ENCODE measurements around the gene SLAMF1. TPM values are rescaled to one million over a fixed set of nuclear protein-coding genes. Genes with fewer than 3 reads are reported as not detected.

The SLAMF1 gene
- total and polyA plus RNA-seq, 9 donors: 0.04 to 0.07 (median 0.05) TPM; not detected in 6

DNA sequence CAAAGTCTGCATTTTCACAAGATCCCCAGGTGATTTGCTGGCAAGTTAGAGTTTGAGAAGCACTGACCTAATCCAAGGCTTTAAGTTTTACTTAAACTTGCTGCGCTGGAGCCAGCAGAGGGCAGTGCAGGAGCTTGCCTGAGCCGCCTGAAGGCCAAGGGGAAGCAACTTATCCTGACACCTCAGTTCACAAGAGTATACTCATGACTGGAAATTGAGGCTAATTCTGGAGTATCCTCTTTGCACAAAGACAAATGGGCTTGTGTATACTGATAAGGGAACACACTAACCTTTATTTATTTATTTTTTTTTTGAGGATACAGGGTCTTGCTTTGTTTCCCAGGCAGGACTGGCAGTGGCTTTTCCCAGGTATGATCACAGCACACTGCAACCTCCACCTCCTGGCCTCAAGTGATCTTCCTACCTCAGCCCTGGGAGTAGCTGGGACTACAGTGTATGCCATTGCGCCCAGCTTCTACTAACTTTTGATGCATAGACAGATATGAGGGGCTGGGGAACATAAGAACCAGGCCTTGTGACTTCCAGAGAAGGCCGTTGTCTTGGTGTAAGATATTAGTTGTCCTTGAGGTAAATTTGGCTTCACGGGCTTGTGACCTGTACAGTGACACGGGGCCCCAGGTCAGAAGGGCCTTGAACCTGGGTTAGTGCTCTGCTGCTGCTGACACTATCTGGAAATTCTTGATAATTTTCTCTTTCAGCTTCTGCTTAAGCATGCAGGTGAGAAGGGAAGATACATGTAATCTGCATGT is 29.0 kb upstream of the SLAMF1 start:
- DNase-seq: peak; percentile 74
- Histone ChIP-seq H3K9me3 (replicated peaks; ENCODE audit: control insufficient read depth, low read depth, low read length) (no peaks in the 10 kb centered on the region), H3K27ac (ENCODE audit: low read length) (no peak overlapping the region), H3K4me1 (ENCODE audit: control insufficient read depth, insufficient read depth, low read length) (no peaks in the 10 kb centered on the region), H3K27me3 (ENCODE audit: control insufficient read depth, insufficient read depth, low read length) (peaks cover 2% of the 10 kb centered on the region), H3K36me3 (ENCODE audit: control insufficient read depth, insufficient read depth, low read length) (no peaks in the 10 kb centered on the region), H3K4me3 (ENCODE audit: low read length) (no peak overlapping the region)
- WGBS (ENCODE audit: insufficient coverage): 83% methylated on average over 3 of the region's 6 CpGs

DNA sequence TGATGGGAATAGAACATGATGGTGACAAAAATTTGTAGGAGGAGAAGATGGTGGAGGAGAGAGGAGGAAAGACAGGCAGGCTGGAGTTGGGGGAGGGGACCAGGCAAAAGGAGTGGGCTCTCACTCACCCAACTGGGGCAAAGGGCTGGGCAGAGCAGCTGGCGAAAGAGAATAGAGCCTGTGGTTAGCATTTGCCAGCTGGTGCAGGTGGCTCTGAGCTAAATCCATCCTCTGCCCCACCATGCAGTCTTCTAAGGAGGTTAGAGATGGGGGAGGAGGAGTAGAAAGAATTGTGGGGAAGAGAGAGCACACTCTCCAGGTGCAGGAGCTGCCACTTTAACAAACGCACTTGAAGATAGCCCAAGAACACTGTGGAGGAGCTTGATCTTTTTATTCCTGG is 27.6 kb upstream of the SLAMF1 start:
- WGBS (ENCODE audit: insufficient coverage): 33% methylated on average over 1 of the region's 2 CpGs
- peaks cover 2% of the 10 kb centered on the region for H3K27me3 ChIP-seq (ENCODE audit: control insufficient read depth, insufficient read depth, low read length)
- H3K4me3 ChIP-seq (ENCODE audit: low read length): no peak overlapping the region
- no peak for DNase-seq
- no peak overlapping the region for H3K27ac ChIP-seq (ENCODE audit: low read length)
- H3K4me1 ChIP-seq (ENCODE audit: control insufficient read depth, insufficient read depth, low read length): no peaks in the 10 kb centered on the region
- no peaks in the 10 kb centered on the region for H3K36me3 ChIP-seq (ENCODE audit: control insufficient read depth, insufficient read depth, low read length)
- no peaks in the 10 kb centered on the region for H3K9me3 ChIP-seq (replicated peaks; ENCODE audit: control insufficient read depth, low read depth, low read length)

DNA sequence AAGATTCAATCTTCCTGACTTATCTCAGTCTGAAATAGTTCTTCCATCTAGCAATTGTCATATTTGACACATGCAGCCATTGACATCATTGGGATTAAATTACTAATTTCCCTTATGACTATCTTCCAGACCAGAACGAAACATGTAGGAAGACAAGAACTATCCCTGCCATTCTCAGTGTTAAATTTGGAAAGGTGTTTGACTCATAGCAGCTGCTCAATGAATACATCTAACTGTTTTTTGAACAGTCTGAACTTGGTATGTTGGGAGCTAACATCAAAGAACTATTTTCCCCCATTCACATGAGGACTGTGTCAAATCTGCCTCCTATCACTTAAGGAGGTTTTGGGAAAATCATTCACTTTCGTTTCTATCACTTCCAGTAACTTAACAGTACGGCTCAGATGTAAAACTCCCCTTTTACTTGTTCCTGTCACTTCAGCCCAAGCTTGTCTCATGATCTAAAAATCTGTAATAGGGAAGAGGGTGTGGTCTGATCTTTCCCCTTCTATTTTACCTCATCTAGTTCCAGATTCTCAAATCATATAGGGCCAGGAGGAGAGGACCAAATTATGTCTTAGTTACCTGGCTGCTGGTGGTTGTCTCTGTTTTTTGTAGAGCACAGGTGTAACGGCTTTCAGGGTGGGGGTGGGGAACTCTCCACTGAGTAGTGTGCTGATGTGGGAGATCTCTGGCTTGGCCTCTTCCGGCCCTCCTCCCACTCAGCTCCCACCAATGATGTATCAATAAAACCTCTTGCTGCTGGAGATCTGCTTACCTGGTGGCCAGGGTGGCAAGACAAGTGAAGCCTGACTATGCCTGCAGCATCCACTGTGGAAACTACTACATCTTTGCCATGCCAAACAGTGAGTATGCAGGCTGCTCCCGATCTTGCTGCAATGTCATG is 26.2 kb upstream of the SLAMF1 start:
- H3K27ac ChIP-seq (ENCODE audit: low read length): no peak overlapping the region
- no peak overlapping the region for H3K4me3 ChIP-seq (ENCODE audit: low read length)
- 50% methylated on average over 1 of the region's 6 CpGs for WGBS (ENCODE audit: insufficient coverage)
- H3K36me3 ChIP-seq (ENCODE audit: control insufficient read depth, insufficient read depth, low read length): no peaks in the 10 kb centered on the region
- H3K9me3 ChIP-seq (replicated peaks; ENCODE audit: control insufficient read depth, low read depth, low read length): no peaks in the 10 kb centered on the region
- DNase-seq: no peak
- no peaks in the 10 kb centered on the region for H3K4me1 ChIP-seq (ENCODE audit: control insufficient read depth, insufficient read depth, low read length)
- peaks cover 2% of the 10 kb centered on the region for H3K27me3 ChIP-seq (ENCODE audit: control insufficient read depth, insufficient read depth, low read length)

DNA sequence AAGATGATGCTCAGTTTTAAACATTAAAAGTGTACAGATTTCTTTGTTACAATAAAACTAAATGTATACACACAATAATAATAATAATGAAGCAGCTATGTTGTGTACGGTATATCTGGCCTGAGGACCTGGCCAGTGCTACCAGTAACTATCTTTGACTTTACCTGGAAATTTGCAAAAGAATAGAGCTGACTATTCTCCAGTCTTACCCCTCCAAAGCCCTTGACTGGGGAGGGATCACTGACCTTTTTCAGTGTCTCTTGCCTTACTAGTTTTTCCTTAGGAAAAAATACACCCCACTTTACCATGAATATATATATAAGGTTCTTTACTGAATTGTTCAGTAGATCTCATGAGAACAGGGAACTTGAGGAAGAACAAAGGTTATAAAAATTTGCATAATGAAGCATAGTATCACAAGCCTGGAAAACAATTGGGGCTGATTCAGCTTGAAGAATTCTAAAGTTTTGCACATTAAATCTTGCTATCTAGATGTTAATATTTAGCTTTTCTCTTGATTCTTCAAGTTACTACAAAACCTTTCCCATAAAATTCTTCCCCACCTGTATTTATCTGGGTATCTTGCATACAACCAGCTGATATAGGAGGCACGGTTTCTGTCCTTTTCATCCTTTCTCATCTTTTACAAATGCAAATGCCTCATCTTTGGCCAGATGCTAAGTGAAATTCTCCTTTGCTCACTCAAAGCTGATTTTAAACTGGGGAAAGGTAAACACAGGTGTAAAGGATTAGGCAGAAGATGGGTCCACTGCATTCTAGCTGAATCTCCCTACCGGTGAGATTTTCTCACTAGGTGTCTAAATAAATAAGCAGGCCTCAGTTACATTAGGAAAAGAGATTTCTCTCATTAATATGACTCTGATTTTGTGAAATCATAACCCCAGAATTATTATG is 25.0 kb upstream of the SLAMF1 start:
- DNase-seq: no peak
- H3K4me1 ChIP-seq (ENCODE audit: control insufficient read depth, insufficient read depth, low read length): no peaks in the 10 kb centered on the region
- H3K4me3 ChIP-seq (ENCODE audit: low read length): no peak overlapping the region
- WGBS (ENCODE audit: insufficient coverage): no CpG with 5 or more reads among the region's 3 CpGs
- no peaks in the 10 kb centered on the region for H3K27me3 ChIP-seq (ENCODE audit: control insufficient read depth, insufficient read depth, low read length)
- no peak overlapping the region for H3K27ac ChIP-seq (ENCODE audit: low read length)
- no peaks in the 10 kb centered on the region for H3K36me3 ChIP-seq (ENCODE audit: control insufficient read depth, insufficient read depth, low read length)
- no peaks in the 10 kb centered on the region for H3K9me3 ChIP-seq (replicated peaks; ENCODE audit: control insufficient read depth, low read depth, low read length)

DNA sequence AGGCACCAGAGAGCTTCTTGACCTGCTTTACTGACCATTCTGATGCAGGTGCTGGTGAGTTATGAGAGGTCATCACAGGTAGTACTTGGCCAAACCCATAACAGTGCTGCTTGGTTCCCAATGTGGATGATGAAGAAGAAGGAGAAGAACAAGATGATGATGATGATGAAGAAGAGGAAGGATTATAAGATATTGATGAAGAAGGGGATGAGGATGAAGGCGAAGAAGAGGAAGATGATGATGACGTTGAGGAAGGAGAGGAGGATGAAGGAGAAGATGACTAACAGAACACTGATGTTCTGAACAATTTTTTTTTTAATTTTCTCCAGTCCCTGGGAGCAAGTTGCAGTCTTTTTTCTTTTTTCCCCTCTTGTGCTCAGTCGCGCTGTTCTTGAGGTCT is 23.9 kb upstream of the SLAMF1 start:
- H3K36me3 ChIP-seq (ENCODE audit: control insufficient read depth, insufficient read depth, low read length): no peaks in the 10 kb centered on the region
- H3K4me1 ChIP-seq (ENCODE audit: control insufficient read depth, insufficient read depth, low read length): no peaks in the 10 kb centered on the region
- H3K27me3 ChIP-seq (ENCODE audit: control insufficient read depth, insufficient read depth, low read length): no peaks in the 10 kb centered on the region
- DNase-seq: no peak
- H3K9me3 ChIP-seq (replicated peaks; ENCODE audit: control insufficient read depth, low read depth, low read length): no peaks in the 10 kb centered on the region
- H3K4me3 ChIP-seq (ENCODE audit: low read length): no peak overlapping the region
- no peak overlapping the region for H3K27ac ChIP-seq (ENCODE audit: low read length)
- WGBS (ENCODE audit: insufficient coverage): 63% methylated on average over 1 of the region's 4 CpGs

- H3K27ac ChIP-seq (ENCODE audit: low read length): no peak overlapping the region
- no peaks in the 10 kb centered on the region for H3K9me3 ChIP-seq (replicated peaks; ENCODE audit: control insufficient read depth, low read depth, low read length)
- H3K4me3 ChIP-seq (ENCODE audit: low read length): no peak overlapping the region
- no CpG with 5 or more reads among the region's 20 CpGs for WGBS (ENCODE audit: insufficient coverage)
- no peaks in the 10 kb centered on the region for H3K27me3 ChIP-seq (ENCODE audit: control insufficient read depth, insufficient read depth, low read length)
- H3K36me3 ChIP-seq (ENCODE audit: control insufficient read depth, insufficient read depth, low read length): no peaks in the 10 kb centered on the region
- H3K4me1 ChIP-seq (ENCODE audit: control insufficient read depth, insufficient read depth, low read length): no peaks in the 10 kb centered on the region
- no peak for DNase-seq
These were observed 23.0 kb upstream of the SLAMF1 start for GRCh38 chr1:160669802-160670201.

DNA sequence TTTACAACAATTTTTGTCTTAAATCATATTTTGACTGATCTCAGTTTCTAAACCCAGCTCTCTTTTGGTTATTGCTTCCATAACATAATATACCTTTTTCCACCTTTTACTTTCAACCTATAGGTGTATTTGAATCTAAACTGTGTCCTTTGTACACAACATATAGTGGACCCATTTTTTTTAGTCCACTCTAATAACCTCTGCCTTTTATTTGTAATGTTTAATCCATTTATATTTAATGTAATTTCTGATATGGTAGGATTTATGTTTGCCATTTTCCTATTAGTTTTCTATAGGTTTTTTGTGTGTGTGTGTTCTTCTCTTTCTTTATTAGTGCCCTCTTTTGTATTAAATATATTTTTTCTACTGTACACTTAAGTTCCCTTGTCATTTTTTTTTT is 22.4 kb upstream of the SLAMF1 start:
- Histone ChIP-seq H3K36me3 (ENCODE audit: control insufficient read depth, insufficient read depth, low read length) (no peaks in the 10 kb centered on the region), H3K4me3 (ENCODE audit: low read length) (no peak overlapping the region), H3K4me1 (ENCODE audit: control insufficient read depth, insufficient read depth, low read length) (no peaks in the 10 kb centered on the region), H3K9me3 (replicated peaks; ENCODE audit: control insufficient read depth, low read depth, low read length) (no peaks in the 10 kb centered on the region), H3K27me3 (ENCODE audit: control insufficient read depth, insufficient read depth, low read length) (no peaks in the 10 kb centered on the region), H3K27ac (ENCODE audit: low read length) (no peak overlapping the region)
- no peak for DNase-seq

DNA sequence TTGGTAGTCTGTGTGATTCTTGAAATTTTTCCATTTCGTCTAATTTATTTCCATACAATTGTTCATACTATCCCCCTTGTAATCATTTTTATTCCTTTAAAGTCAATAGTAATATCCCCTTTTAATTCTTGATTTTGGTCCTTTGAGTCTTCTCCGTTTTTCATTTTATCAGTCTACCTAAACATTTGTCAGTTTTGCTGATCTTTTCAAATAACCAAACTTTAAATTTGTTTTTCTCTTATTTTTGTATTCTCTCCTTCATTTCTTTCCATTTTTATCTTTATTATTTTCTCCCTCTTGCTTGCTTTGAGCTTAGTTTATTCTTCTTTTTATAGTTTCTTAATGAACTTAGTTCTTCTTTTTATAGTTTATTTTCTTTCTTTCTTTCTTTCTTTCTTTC is 21.1 kb upstream of the SLAMF1 start:
- no peaks in the 10 kb centered on the region for H3K4me1 ChIP-seq (ENCODE audit: control insufficient read depth, insufficient read depth, low read length)
- no peak for DNase-seq
- H3K9me3 ChIP-seq (replicated peaks; ENCODE audit: control insufficient read depth, low read depth, low read length): no peaks in the 10 kb centered on the region
- no CpG with 5 or more reads among the region's 2 CpGs for WGBS (ENCODE audit: insufficient coverage)
- no peak overlapping the region for H3K4me3 ChIP-seq (ENCODE audit: low read length)
- no peaks in the 10 kb centered on the region for H3K27me3 ChIP-seq (ENCODE audit: control insufficient read depth, insufficient read depth, low read length)
- no peak overlapping the region for H3K27ac ChIP-seq (ENCODE audit: low read length)
- H3K36me3 ChIP-seq (ENCODE audit: control insufficient read depth, insufficient read depth, low read length): no peaks in the 10 kb centered on the region

GRCh38 chr1:160666079-160666442 is 19.2 kb upstream of the SLAMF1 start:
- Histone ChIP-seq H3K27ac (ENCODE audit: low read length) (peak overlapping the region; percentile 3), H3K9me3 (replicated peaks; ENCODE audit: control insufficient read depth, low read depth, low read length) (no peaks in the 10 kb centered on the region), H3K4me1 (ENCODE audit: control insufficient read depth, insufficient read depth, low read length) (no peaks in the 10 kb centered on the region), H3K36me3 (ENCODE audit: control insufficient read depth, insufficient read depth, low read length) (no peaks in the 10 kb centered on the region), H3K27me3 (ENCODE audit: control insufficient read depth, insufficient read depth, low read length) (no peaks in the 10 kb centered on the region), H3K4me3 (ENCODE audit: low read length) (no peak overlapping the region)
- 71% methylated on average over 1 of the region's 3 CpGs for WGBS (ENCODE audit: insufficient coverage)
- no peak for DNase-seq
